Measurements from ENCODE around the gene RGS16. TPM values are rescaled to one million over a fixed set of nuclear protein-coding genes. Genes with fewer than 3 reads are reported as not detected.

The RGS16 gene
- total RNA-seq, 1 experiment from 2014 or later: 0.40 TPM

GRCh38 chr1:182641561-182641960 lies 37.4 kb upstream of the RGS16 start:
- BruUV-seq (replicated peaks): no TSS peak
- POLR2A ChIA-PET (ENCODE audit: unreplicated experiment): no interaction called here
- CTCF ChIA-PET: no interaction called here

GRCh38 chr1:182639330-182639729 lies 35.1 kb upstream of the RGS16 start:
- ChIA-PET POLR2A (ENCODE audit: unreplicated experiment) (interaction anchor here (0.6 kb wide), 1 partner anchor 1659 kb away, joined by 5 read pairs; no protein-coding TSS in a partner anchor), CTCF (no interaction called here)
- Histone ChIP-seq H3K9me3 (ENCODE audit: low read length) (no peaks in the 10 kb centered on the region), H3K27ac (ENCODE audit: low read length) (no peak overlapping the region), H3K9me2 (replicated peaks; ENCODE audit: low read length) (no peaks in the 10 kb centered on the region), H3K4me3 (ENCODE audit: low read length) (no peak overlapping the region), H3K4me1 (ENCODE audit: insufficient read depth, low read length) (no peaks in the 10 kb centered on the region), H4K20me1 (ENCODE audit: low read length) (no peaks in the 10 kb centered on the region), H3K27me3 (ENCODE audit: low read length) (no peaks in the 10 kb centered on the region), H2AFZ (ENCODE audit: low read length) (no peak overlapping the region), H3F3A (ENCODE audit: low read length, unreplicated experiment) (no peaks in the 10 kb centered on the region), H3K79me2 (ENCODE audit: low read length) (no peaks in the 10 kb centered on the region), H3K4me2 (ENCODE audit: low read length) (no peak overlapping the region), H3K36me3 (ENCODE audit: low read depth, low read length) (no peaks in the 10 kb centered on the region), H3K9ac (ENCODE audit: low read length) (no peak overlapping the region)
- intact Hi-C loops (cut with micrococcal nuclease): no loop called here
- BruUV-seq (replicated peaks): no TSS peak
- no peak for ATAC-seq
- TF ChIP-seq CTCF (conservative IDR thresholded peaks at IDR 0.05; ENCODE audit: low read depth, low read length): no peak
- TF ChIP-seq EZH2phosphoT487 (IDR thresholded peaks at IDR 0.05; ENCODE audit: borderline replicate concordance, low read length): no peak
- TF ChIP-seq EZH2 (IDR thresholded peaks at IDR 0.05; ENCODE audit: low read length, unreplicated experiment): no peak
- no peak for DNase-seq

More at GRCh38 chr1:182641561-182641960, 37.4 kb upstream of the RGS16 start:
- TF ChIP-seq EZH2phosphoT487 (IDR thresholded peaks at IDR 0.05; ENCODE audit: borderline replicate concordance, low read length): no peak
- no peak for TF ChIP-seq EZH2 (IDR thresholded peaks at IDR 0.05; ENCODE audit: low read length, unreplicated experiment)
- TF ChIP-seq CTCF (conservative IDR thresholded peaks at IDR 0.05; ENCODE audit: low read depth, low read length): no peak
- no peaks in the 10 kb centered on the region for H3K4me1 ChIP-seq (ENCODE audit: insufficient read depth, low read length)
- H3K4me2 ChIP-seq (ENCODE audit: low read length): no peak overlapping the region
- no peak overlapping the region for H3K27ac ChIP-seq (ENCODE audit: low read length)
- no peak for DNase-seq
- H3K4me3 ChIP-seq (ENCODE audit: low read length): no peak overlapping the region
- intact Hi-C loops (cut with micrococcal nuclease): no loop called here
- no peaks in the 10 kb centered on the region for H4K20me1 ChIP-seq (ENCODE audit: low read length)
- no peaks in the 10 kb centered on the region for H3K36me3 ChIP-seq (ENCODE audit: low read depth, low read length)
- H3K9ac ChIP-seq (ENCODE audit: low read length): no peak overlapping the region
- no peaks in the 10 kb centered on the region for H3F3A ChIP-seq (ENCODE audit: low read length, unreplicated experiment)
- no peak overlapping the region for H2AFZ ChIP-seq (ENCODE audit: low read length)
- H3K9me3 ChIP-seq (ENCODE audit: low read length): no peaks in the 10 kb centered on the region
- no peaks in the 10 kb centered on the region for H3K79me2 ChIP-seq (ENCODE audit: low read length)
- no peaks in the 10 kb centered on the region for H3K27me3 ChIP-seq (ENCODE audit: low read length)
- ATAC-seq: no peak
- H3K9me2 ChIP-seq (replicated peaks; ENCODE audit: low read length): no peaks in the 10 kb centered on the region

- no peaks in the 10 kb centered on the region for H3F3A ChIP-seq (ENCODE audit: low read length, unreplicated experiment)
- TF ChIP-seq EZH2 (IDR thresholded peaks at IDR 0.05; ENCODE audit: low read length, unreplicated experiment) (no peak), CTCF (conservative IDR thresholded peaks at IDR 0.05; ENCODE audit: low read depth, low read length) (no peak), EZH2phosphoT487 (IDR thresholded peaks at IDR 0.05; ENCODE audit: borderline replicate concordance, low read length) (no peak)
- H4K20me1 ChIP-seq (ENCODE audit: low read length): no peaks in the 10 kb centered on the region
- no peaks in the 10 kb centered on the region for H3K9me3 ChIP-seq (ENCODE audit: low read length)
- H3K9me2 ChIP-seq (replicated peaks; ENCODE audit: low read length): no peaks in the 10 kb centered on the region
- CTCF ChIA-PET: no interaction called here
- ATAC-seq (no peak), DNase-seq (no peak)
- H3K27ac ChIP-seq (ENCODE audit: low read length): no peak overlapping the region
- POLR2A ChIA-PET (ENCODE audit: unreplicated experiment): no interaction called here
- intact Hi-C loops (cut with micrococcal nuclease): no loop called here
- BruUV-seq (replicated peaks): no TSS peak
- H3K27me3 ChIP-seq (ENCODE audit: low read length): no peaks in the 10 kb centered on the region
- H3K9ac ChIP-seq (ENCODE audit: low read length): no peak overlapping the region
- H3K79me2 ChIP-seq (ENCODE audit: low read length): no peaks in the 10 kb centered on the region
- H3K36me3 ChIP-seq (ENCODE audit: low read depth, low read length): no peaks in the 10 kb centered on the region
- no peaks in the 10 kb centered on the region for H3K4me1 ChIP-seq (ENCODE audit: insufficient read depth, low read length)
- no peak overlapping the region for H3K4me2 ChIP-seq (ENCODE audit: low read length)
- H2AFZ ChIP-seq (ENCODE audit: low read length): no peak overlapping the region
- no peak overlapping the region for H3K4me3 ChIP-seq (ENCODE audit: low read length)
These were observed 33.6 kb upstream of the RGS16 start for GRCh38 chr1:182637769-182638168.

All from PC-3 (cell line).